Amygdala (tissue), 56 donors: ENCODE data around the gene F10.
"Not testable (repeated sequence)": the region's sequence is repeated elsewhere in the genome, so short reads cannot be mapped to it uniquely, and the experiment has no call there.

Experiments used
- DNase-seq, 56 donors: peaks; one replicate each; lab custom pipeline; 2025; lab: John Stamatoyannopoulos, UW

Gene F10

DNA sequence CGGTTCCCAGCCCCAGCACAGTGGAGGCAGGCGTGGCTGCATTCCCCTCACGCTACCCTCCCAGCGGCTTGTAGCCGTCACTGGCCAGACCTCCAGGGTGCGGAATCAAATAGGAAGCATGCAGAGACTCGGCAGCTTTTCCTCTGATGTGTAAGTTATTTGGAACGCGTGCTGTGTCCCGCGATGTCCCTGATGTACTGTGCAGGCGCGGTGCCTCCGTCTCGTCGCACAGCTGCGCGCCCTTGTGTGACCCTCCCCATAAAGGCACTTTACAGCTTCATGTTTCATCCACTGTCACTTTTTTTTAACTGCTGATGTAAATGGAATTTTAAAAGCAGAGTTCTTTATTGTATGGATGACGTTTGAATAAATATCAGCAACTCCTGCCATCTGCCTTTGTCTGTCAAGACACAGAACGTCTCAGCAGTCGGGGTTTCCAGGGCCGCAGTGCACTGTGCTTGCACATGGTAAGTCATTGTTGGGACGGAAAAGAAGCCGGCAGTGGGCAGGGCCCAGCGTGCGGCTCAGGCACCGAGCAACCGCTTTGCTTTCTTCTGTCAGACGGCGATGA is 24.4 kb upstream of the F10 start:
- no peak for DNase-seq

DNA sequence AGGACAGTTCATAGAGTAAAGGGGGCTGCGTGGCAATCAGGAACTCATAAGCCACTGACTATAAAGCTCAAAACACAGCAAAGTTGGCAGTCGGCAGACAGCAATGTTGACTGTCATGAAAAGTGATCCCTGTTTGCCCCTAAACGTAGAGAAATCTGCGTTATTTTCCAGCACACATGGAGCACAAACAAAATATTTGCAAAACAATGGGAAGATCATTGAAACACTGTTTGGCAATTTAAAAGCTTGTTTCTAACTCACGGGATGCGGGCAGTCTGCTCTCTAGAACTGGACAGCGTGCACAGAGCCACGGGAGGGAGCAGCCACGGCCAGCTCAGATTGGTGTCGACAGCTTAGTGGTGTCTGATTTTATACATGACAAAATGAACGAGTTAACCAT is 23.5 kb upstream of the F10 start:
- no peak for DNase-seq

DNA sequence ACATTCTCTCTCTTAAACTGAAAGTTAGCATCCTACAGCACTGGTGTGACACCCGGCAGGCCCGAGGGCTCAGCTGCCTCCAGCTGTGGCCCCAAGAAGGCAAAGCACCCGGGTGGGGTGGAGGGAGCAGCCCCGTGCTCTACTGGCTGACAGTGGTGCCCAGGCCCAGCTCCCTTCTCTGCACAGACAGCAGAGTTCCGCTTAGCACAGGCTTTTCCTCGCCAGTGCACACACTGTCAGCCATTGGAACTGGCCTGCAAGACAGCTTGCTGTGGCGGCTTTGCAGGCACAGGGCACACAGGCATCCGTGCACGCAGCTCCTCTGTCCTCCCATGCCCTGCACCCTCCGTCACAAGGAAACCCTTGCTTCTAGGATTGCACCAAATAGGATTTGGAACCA is 20.3 kb upstream of the F10 start:
- DNase-seq, result peak in 9 of 56 donors; percentile 13 to 35 (median 28)

DNA sequence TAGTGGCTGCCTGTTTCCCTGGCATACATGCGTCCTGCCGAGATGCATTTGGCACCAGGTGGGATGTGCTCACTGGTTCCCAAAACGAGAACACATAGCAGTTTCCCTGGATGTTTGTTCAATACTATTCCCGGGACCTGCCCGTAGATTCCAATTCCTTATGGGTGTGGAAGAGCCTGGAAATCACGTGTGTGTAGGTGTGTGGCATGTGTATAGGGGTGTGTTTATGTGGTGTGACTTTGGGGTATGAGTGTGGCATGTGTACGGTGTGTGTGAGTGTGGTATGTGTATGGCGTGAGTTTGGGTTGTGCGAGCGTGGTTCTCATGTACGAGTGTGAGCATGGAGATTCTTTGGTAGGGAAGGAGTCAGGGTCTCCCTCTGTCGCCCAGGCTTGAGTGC is 19.9 kb upstream of the F10 start:
- no peak for DNase-seq

DNA sequence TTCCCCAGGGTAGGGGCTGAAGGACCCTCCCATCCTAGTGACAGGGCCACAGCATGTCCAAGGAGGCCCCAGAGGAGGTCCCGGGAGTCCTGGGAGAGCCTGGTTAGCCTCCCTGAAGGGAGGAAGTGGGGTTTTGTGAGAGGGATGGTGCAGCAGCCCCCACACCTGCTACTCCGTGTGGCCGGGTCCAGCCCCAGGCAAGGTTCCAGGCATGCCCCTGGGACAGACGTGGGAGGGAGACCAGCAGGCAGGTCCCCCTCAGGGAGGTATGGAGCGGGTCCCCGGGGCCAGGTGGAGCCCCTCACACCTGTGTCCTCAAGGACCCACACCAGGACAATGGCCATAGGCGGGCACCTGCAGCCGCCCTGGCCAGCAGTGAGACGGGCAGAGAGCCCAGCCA is 19.0 kb upstream of the F10 start:
- DNase-seq, result no peak

DNA sequence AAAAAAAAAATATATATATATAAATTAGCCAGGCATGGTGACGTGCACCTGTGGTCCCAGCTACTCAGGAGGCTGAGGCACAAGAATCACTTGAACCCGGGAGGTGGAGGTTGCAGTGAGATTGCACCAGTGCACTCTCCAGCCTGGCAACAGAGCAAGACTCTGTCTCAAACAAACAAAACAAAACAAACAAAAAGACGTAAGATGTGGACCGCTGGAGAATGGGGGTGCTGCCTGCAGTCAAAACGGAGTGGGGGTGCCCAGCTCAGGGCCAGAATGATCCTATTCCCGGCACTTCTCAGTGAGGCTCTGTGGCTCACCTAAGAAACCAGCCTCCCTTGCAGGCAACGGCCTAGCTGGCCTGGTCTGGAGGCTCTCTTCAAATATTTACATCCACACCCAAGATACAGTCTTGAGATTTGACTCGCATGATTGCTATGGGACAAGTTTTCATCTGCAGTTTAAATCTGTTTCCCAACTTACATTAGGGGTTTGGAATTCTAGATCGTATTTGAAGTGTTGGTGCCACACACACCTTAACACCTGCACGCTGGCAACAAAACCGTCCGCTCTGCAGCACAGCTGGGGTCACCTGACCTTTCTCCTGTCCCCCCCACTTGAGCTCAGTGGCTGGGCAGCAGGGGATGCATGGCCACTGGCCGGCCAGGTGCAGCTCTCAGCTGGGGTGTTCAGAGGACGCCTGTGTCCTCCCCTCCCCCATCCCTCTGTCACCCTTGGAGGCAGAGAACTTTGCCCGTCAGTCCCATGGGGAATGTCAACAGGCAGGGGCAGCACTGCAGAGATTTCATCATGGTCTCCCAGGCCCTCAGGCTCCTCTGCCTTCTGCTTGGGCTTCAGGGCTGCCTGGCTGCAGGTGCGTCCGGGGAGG is 17.3 kb upstream of the F10 start, which contains the start of gene F7:
TSS of gene F7 (plus strand) at position 760 of the 889 bp plus-strand sequence. CDS start at position 811, 51 bp downstream.
- no peak for DNase-seq

DNA sequence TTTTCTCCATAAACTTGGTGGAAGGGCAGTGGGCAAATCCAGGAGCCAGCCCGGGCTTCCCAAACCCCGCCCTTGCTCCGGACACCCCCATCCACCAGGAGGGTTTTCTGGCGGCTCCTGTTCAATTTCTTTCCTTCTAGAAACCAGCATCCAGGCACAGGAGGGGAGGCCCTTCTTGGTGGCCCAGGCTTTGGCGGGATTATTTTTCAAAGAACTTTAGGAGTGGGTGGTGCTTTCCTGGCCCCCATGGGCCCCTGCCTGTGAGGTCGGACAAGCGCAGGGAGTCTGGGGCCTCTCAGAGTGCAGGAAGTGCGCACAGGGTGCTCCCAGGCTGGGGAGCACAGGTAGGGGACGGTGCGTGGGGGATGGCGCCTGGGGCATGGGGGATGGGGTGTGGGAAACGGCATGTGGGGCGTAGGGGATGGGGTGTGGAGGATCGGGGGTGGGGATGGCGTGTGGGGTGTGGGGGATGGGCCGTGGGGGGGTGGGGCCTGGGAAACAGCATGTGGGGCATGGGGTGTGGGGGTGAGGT is 16.6 kb upstream of the F10 start:
- DNase-seq, result no peak

DNA sequence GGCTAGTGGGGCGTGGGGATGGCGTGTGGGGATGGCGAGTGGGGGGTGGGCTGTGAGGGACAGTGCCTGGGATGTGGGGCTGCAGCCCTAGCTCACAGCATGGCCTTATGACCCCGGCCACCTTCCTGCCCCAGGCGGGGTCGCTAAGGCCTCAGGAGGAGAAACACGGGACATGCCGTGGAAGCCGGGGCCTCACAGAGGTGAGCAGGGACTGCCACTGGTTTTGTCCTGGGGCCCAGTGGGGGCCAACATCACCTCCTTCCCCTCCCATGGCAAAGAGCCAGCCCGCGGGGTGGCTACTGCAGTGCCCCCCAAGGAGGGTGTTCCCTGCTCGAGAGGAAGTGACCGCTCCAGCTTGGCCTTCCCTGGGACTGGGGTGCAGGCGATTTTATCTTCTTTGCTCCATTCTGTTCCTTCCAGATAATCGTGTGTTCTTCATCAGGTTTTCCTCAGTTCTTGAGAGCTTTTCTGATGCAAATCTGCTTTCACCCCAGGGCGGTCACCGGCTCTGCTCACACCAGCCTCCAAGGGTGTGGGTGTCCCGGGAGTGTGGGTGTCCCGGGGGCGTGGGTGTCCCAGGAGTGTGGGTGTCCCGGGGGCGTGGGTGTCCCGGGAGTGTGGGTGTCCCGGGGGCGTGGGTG is 15.8 kb upstream of the F10 start:
- no peak for DNase-seq

DNA sequence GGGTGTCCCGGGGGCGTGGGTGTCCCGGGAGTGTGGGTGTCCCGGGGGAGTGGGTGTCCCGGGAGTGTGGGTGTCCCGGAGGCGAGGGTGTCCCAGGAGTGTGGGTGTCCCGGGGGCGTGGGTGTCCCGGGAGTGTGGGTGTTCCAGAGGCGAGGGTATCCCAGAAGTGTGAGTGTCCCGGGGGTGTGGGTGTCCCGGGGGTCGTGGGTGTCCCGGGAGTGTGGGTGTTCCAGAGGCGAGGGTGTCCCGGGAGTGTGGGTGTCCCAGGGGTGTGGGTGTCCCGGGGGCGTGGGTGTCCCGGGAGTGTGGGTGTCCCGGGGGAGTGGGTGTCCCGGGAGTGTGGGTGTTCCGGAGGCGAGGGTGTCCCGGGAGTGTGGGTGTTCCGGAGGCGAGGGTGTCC is 14.1 kb upstream of the F10 start:
- not testable (repeated sequence) for DNase-seq

DNA sequence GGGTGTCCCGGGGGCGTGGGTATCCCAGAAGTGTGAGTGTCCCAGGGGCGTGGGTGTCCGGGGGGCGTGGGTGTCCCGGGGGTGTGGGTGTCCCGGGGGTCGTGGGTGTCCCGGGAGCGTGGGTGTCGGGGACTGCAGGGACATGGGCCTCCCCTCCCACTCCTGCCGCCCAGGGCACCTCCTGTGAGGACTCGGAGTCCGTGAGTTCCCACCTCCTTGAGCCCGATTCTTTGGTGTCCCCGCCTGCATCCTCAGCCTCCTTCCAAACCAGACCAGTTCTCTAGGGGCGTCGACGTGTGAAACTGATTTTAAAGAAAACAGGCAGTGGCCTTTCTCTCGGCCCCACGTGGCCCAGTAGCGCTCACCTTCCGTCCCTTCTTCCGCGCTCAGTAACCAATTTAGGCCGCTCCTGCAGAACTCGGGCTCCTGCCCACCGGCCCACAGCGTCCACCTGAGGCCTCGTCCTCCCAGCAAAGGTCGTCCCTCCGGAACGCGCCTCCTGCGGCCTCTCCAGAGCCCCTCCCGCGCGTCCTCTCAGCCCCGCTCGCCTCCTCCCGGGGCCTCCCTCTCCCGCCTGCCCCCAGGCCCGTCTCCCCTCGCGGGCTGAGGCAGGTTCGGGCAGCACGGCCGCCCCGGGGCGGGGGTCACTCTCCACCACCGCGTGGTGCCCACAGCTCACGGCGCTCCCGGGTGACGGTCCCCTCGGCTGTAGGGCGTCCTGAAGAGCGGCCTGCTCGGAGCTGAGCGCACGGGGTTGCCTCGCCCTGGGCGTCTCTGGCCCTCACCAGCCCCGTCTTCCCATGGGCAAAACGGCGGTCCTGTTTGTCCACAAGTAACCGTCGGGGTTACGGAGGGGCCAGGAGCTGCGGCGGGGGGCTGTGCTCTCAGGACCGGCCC is 13.2 kb upstream of the F10 start:
- no peak for DNase-seq

DNA sequence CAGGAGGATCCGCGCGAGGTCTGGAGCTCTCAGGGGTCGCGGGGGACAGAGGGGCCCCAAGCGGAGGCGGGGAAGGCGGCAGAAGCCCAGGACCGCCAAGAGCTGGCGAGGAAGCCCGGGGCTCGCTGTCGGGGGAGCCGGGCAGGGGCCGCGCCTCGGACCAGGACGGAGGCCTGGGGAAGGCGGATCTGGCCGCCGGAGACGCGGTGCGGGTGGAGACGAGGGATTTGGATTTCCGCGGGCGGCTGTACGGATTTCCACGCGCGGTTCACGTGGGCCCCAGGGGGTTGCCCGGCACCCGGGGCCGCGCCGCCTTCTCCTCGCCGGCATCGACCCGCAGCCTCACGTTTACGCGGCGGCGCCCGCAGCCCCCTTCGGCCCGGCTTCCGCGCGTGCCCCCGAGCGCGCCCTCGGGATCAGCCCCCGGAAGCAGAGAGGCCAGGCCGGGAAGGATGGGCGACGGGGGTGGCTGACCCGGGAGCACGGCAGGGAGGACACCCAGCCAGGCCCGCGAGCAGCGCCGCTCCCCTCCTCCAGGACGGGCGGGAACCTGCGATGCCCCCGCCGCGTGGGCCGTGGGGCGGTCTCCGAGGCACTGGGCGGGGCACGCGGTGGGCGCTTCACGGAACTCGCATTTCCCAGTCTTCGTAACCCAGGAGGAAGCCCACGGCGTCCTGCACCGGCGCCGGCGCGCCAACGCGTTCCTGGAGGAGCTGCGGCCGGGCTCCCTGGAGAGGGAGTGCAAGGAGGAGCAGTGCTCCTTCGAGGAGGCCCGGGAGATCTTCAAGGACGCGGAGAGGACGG is 12.3 kb upstream of the F10 start:
- no peak for DNase-seq

DNA sequence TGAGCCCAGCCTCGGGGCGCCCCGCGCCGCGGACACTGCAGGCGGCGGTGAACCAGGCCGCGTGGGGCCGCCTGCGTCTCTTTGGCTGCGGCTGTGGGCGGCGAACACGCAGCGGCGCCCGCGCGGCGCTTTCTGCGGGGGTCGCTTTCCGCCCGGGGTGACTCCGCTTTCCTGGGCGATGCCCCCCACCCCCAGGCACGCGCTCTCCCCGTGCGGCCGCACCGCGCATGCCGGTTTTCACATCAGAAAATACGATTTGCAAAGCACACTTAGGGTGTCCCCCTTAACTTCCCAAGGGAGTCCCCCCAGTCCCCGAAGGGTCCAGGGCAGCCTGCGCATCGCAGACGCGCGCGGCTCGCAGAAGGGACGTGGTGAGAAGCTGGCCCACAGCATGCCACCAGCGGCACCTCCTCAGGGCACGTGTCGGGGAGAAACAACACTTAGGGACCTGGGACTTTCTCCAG is 11.7 kb upstream of the F10 start:
- no peak for DNase-seq

DNA sequence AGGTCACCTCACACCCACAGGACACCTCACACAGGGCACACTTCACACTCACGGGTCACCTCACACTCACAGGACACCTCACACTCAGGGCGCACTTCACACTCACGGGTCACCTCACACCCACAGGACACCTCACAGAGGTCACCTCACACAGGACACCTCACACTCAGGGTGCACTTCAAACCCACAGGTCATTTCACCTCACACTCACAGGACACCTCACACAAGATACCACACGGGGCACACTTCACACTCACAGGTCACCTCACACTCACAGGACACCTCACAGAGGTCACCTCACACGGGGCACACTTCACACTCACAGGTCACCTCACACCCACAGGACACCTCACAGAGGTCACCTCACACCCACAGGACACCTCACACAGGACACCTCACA is 10.8 kb upstream of the F10 start:
- not testable (repeated sequence) for DNase-seq

DNA sequence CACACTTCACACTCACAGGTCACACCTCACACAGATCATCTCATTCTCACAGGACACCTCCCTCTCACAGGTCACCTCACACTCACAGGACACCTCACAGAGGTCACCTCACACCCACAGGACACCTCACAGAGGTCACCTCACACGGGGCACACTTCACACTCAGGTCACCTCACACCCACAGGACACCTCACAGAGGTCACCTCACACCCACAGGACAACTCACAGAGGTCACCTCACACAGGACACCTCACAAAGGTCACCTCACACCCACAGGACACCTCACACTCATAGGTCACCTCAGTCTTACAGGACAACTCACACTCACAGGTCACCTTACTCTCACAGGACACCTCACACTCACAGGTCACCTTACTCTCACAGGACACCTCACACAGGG is 10.1 kb upstream of the F10 start:
- DNase-seq, result not testable (repeated sequence)

DNA sequence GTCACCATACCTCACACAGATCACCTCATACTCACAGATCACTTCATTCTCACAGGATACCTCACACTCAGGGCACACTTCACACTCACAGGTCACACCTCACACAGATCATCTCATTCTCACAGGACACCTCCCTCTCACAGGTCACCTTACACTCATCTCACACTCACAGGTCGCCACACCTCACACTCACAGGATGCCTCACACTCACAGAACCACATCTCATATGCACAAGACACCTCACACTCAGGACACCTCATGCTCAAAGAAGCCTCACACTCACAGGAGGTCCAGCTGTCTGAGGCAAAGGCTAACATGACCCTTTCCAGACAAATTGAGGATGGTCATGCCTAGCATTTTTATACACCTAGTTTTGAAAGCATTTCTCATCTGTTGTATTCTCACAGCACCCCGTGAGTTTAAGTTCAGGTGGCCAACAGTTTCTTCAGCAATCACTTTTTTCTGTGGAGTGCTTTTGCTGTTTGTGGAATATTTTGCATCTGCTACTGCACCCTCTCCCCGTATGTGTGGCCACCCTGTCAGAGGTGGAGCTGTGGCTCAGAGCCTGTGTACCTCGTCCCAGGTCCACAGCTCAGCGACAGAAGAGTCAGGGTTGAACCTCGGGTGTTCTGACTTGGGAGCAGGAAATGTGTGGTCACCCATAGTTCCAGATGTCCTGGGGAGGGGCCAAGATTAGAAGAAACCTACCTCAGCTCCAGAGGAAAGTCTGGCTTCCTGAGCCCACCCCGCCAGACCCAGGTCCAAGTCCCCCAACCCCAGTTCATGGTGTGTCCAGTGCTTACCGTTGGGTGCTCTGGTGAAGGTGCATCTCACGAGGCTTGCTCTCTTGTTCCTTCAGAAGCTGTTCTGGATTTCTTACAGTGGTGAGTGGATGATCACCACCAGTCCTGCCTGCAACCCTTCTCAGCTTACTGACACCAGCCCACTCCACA is 9.4 kb upstream of the F10 start:
- no peak for DNase-seq

DNA sequence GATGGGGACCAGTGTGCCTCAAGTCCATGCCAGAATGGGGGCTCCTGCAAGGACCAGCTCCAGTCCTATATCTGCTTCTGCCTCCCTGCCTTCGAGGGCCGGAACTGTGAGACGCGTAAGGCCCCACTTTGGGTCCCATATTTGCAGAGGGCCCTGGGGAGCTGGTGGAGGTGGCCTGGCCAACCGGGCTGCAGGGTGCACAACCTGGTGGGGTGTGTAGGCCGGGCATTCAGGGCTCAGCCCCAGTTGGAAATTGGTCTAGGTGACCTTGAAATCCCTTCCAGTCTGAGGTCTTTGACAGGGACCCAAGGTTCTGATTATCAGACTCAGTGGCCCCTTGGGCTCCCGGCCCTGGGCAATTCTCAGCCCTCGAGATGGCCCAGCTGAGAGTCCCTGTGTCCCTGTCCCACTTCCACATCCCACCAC is 8.7 kb upstream of the F10 start:
- DNase-seq, result no peak

DNA sequence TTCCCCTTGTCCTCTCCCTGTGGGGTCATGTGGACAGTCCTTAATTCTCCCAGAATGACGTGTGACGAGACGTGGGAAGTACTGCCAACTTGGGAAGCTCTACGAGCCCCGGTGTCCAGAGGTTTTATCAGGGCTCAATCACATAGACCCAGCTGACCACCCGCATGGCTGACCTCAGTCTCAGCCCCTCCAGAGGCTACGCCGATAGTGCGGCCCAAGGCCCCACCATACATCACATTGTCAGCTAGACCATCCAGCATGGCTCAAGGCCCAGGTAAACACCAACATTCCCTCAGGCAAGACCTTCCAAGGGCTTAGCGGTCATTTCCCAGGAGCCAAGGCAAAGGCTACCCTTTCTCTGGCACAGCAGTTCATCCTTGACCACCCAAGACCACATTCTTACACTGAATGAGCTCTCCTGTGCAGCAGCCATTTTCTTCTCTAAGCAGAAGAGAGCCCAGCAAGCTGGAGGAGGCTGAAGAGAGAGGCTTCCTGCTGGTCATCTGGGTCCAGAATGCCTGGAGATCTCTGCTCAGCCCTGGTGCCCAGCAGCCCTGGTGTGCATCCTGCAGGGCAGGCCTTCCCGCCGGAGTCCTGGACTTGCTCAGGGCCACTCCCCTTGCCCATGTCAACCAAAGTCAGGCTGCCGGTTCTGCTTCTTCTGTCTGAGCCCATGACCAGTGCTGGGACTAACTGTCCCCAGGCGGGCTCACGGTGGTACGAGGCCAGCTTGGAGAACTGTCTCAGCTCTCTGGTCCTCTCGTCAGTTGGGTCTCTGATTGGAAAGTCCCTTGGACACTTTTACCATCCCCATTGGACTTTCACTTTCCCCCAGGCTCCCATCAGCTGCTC is 7.9 kb upstream of the F10 start:
- no peak for DNase-seq
